ENCODE data around the gene PNPO. TPM values are rescaled to one million over a fixed set of nuclear protein-coding genes. Genes with fewer than 3 reads are reported as not detected.

PNPO gene
- polyA plus RNA-seq, 1 of the 3 experiments (the other 2 are of a cell fraction), result 26.1 TPM

- Histone ChIP-seq H3K9me2 (no peaks in the 10 kb centered on the region), H3K79me2 (ENCODE audit: insufficient read depth) (no peaks in the 10 kb centered on the region), H3K4me1 (ENCODE audit: control insufficient read depth in 1 of 2, insufficient read depth in 2 of 2, low read depth in 1 of 2, low read length in 1 of 2) (peaks cover 26 to 74% of the 10 kb centered on the region in 2 experiments), H4K20me1 (ENCODE audit: insufficient read depth) (no peaks in the 10 kb centered on the region), H3K9ac (no peak overlapping the region), H3K4me2 (no peak overlapping the region), H3K27me3 (ENCODE audit: insufficient read depth) (no peaks in the 10 kb centered on the region), H3K27ac (ENCODE audit: low read depth in 2 of 2, low read length in 1 of 2) (peak overlapping the region in 1 of 2 experiments; percentile 61; a peak in 2 of 4 replicates), H3K36me3 (replicated peaks in 1 of 2; ENCODE audit: control insufficient read depth in 1 of 2, insufficient read depth in 2 of 2, low read length in 1 of 2) (no peaks in the 10 kb centered on the region), H3F3A (replicated peaks; ENCODE audit: insufficient read depth) (peaks cover 18% of the 10 kb centered on the region), H2AFZ (ENCODE audit: low read depth) (no peak overlapping the region), H3K9me3 (no peaks in the 10 kb centered on the region), H3K4me3 (ENCODE audit: low read depth in 2 of 2, low read length in 1 of 2) (no peak overlapping the region)
- no peak for DNase-seq
- 87% methylated on average over 7 of the region's 7 CpGs for WGBS (ENCODE audit: low lambda C conversion rate)
- POLR2A ChIA-PET, result interaction anchor here (0.6 to 9.0 kb wide), 2 partner anchors 17 to 57 kb away, joined by 3 to 223 read pairs; partner anchors contain the start of gene PNPO
- CTCF ChIA-PET, result interaction anchor here (22.5 to 41.8 kb wide), 2 partner anchors 13 to 18 kb away, joined by 479 to 1752 read pairs; no protein-coding TSS in a partner anchor
- no peak for TF ChIP-seq FOSL2 (IDR thresholded peaks at IDR 0.05; ENCODE audit: borderline replicate concordance, low read depth)
- TF ChIP-seq JUND (IDR thresholded peaks at IDR 0.05), result no peak
- TF ChIP-seq MEF2A (IDR thresholded peaks at IDR 0.05; ENCODE audit: borderline replicate concordance, low read depth), result no peak
- TF ChIP-seq POLR2AphosphoS5 (IDR thresholded peaks at IDR 0.05; ENCODE audit: low read depth, low read length), result no peak
- no peak for TF ChIP-seq SIN3A (IDR thresholded peaks at IDR 0.05; ENCODE audit: borderline replicate concordance, low read depth, low read length)
- no peak for TF ChIP-seq YY1 (IDR thresholded peaks at IDR 0.05; ENCODE audit: low read depth)
- no peak for TF ChIP-seq ELF1 (IDR thresholded peaks at IDR 0.05)
- TF ChIP-seq RCOR1 (IDR thresholded peaks at IDR 0.05; ENCODE audit: low read length), result no peak
- no peak for TF ChIP-seq IRF3 (IDR thresholded peaks at IDR 0.05; ENCODE audit: low read depth, low read length)
Measured at GRCh38 chr17:47998044-47998443, 56.7 kb downstream of the PNPO start.

Other genes with a start within 250 kb of the PNPO start
- gene TBKBP1, start 247.4 kb upstream of the PNPO start, polyA plus RNA-seq (2012; rRNA removed), result 11.5 and 14.4 TPM in 2 replicates
- gene TBX21, start 208.3 kb upstream of the PNPO start, polyA plus RNA-seq (2012; rRNA removed), result not detected in 2 replicates
- 23.7 and 24.7 TPM in 2 replicates for gene OSBPL7, start 119.8 kb upstream of the PNPO start, polyA plus RNA-seq (2012; rRNA removed)
- 133 and 136 TPM in 2 replicates for gene MRPL10, start 110.0 kb upstream of the PNPO start, polyA plus RNA-seq (2012; rRNA removed)
- 1.6 and 1.8 TPM in 2 replicates for gene LRRC46, start 109.9 kb upstream of the PNPO start, polyA plus RNA-seq (2012; rRNA removed)
- 135 and 139 TPM in 2 replicates for gene SCRN2, start 100.3 kb upstream of the PNPO start, polyA plus RNA-seq (2012; rRNA removed)
- 0.03 TPM in 2 replicates for gene SP6, start 90.4 kb upstream of the PNPO start, polyA plus RNA-seq (2012; rRNA removed)
- 8.8 and 16.7 TPM in 2 replicates for gene SP2, start 45.3 kb upstream of the PNPO start, polyA plus RNA-seq (2012; rRNA removed)
- gene PRR15L, start 16.3 kb downstream of the PNPO start, polyA plus RNA-seq (2012; rRNA removed), result not detected in 2 replicates
- gene CDK5RAP3, start 29.5 kb downstream of the PNPO start, polyA plus RNA-seq (2012; rRNA removed), result 208 and 288 TPM in 2 replicates
- 31.2 and 36.9 TPM in 2 replicates for gene COPZ2, start 96.2 kb downstream of the PNPO start, polyA plus RNA-seq (2012; rRNA removed)
- gene NFE2L1, start 106.8 kb downstream of the PNPO start, polyA plus RNA-seq (2012; rRNA removed), result 159 and 174 TPM in 2 replicates
- 102 and 112 TPM in 2 replicates for gene CBX1, start 159.9 kb downstream of the PNPO start, polyA plus RNA-seq (2012; rRNA removed)
- 19.0 and 31.6 TPM in 2 replicates for gene SNX11, start 166.2 kb downstream of the PNPO start, polyA plus RNA-seq (2012; rRNA removed)